Lower leg skin (tissue), 3 donors: ENCODE measurements around the gene SEC24D.

Experiments
- POLR2A ChIP-seq, 2 donors: fragments of 450-650 bp; IDR thresholded peaks; one replicate each; pipeline ENCODE4 v1.6.1; 2016 to 2017; ENCODE audit warnings: antibody characterized with exemption in 2 of 2, mild to moderate bottlenecking in 1 of 2, moderate library complexity in 1 of 2
- TF ChIP-seq, protein P1 (sequence below), 3 donors: fragments of 450-650 bp; IDR thresholded peaks; one replicate each; pipeline ENCODE4 v1.5.1; 2016; ENCODE audit warnings: antibody characterized with exemption in 3 of 3, mild to moderate bottlenecking in 3 of 3, moderate library complexity in 2 of 3

GRCh38 chr4:118881512-118882146 lies 45.7 kb upstream of the SEC24D start:
- TF ChIP-seq, protein P1, sequence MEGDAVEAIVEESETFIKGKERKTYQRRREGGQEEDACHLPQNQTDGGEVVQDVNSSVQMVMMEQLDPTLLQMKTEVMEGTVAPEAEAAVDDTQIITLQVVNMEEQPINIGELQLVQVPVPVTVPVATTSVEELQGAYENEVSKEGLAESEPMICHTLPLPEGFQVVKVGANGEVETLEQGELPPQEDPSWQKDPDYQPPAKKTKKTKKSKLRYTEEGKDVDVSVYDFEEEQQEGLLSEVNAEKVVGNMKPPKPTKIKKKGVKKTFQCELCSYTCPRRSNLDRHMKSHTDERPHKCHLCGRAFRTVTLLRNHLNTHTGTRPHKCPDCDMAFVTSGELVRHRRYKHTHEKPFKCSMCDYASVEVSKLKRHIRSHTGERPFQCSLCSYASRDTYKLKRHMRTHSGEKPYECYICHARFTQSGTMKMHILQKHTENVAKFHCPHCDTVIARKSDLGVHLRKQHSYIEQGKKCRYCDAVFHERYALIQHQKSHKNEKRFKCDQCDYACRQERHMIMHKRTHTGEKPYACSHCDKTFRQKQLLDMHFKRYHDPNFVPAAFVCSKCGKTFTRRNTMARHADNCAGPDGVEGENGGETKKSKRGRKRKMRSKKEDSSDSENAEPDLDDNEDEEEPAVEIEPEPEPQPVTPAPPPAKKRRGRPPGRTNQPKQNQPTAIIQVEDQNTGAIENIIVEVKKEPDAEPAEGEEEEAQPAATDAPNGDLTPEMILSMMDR (IDR thresholded peaks at IDR 0.05): no peak
- no peak for TF ChIP-seq POLR2A (IDR thresholded peaks at IDR 0.05)
